Esophagus muscularis mucosa (tissue), 4 donors: ENCODE measurements around the gene KHNYN. TPM values are rescaled to one million over a fixed set of nuclear protein-coding genes. Genes with fewer than 3 reads are reported as not detected.

ENCODE experiments used
- DNase-seq: peaks from one replicate; pipeline ENCODE4 v3.0.0-alpha.2; 2017; ENCODE audit errors: extremely low spot score
- H3K27ac ChIP-seq, 4 donors: fragments of 200-600 bp; sonication (generic); replicated peaks in 1 of 4; 1 replicate in 3 of 4; 2 replicates in 1 of 4; pipeline ENCODE4 v1.5.1; 2016 to 2019; ENCODE audit warnings: mild to moderate bottlenecking in 1 of 4
- H3K27me3 ChIP-seq, 4 donors: fragments of 200-600 bp; sonication (generic); one replicate each; pipeline versions ENCODE4 v1.5.1 to v1.6.0; 2016 to 2019
- H3K36me3 ChIP-seq, 4 donors: fragments of 200-600 bp; sonication (generic); one replicate each; pipeline ENCODE4 v1.5.1; 2016 to 2019
- H3K4me1 ChIP-seq, 4 donors: fragments of 200-600 bp; sonication (generic); one replicate each; pipeline ENCODE4 v1.5.1; 2016 to 2019
- H3K4me3 ChIP-seq, 4 donors: fragments of 200-600 bp; sonication (generic); 1 replicate in 2 of 4; 2 replicates in 2 of 4; pipeline ENCODE4 v1.5.1; 2016 to 2019; ENCODE audit warnings: mild to moderate bottlenecking in 4 of 4, moderate library complexity in 1 of 4
- H3K9me3 ChIP-seq, 4 donors: fragments of 200-600 bp; sonication (generic); 1 replicate in 3 of 4; 2 replicates in 1 of 4; pipeline ENCODE4 v1.5.1; 2016 to 2019
- CTCF ChIP-seq, 3 experiments: fragments of 200-600 bp in 2 of 3; fragments of 450-650 bp in 1 of 3; sonication (generic) in 2 of 3; IDR thresholded peaks; one replicate each; pipeline ENCODE4 v1.5.1; 2017 to 2019; ENCODE audit warnings: antibody characterized with exemption in 3 of 3, mild to moderate bottlenecking in 2 of 3, moderate library complexity in 1 of 3
- EP300 ChIP-seq: sonication (generic); formaldehyde crosslinking; IDR thresholded peaks from one replicate; pipeline ENCODE4 v1.6.1; 2017; ENCODE audit warnings: antibody characterized with exemption
- POLR2A ChIP-seq: fragments of 450-650 bp; IDR thresholded peaks from one replicate; pipeline ENCODE4 v1.6.1; 2017; ENCODE audit warnings: antibody characterized with exemption, moderate library complexity, mild to moderate bottlenecking, low read depth
- POLR2AphosphoS5 ChIP-seq, 2 donors: sonication (generic); formaldehyde crosslinking; IDR thresholded peaks; one replicate each; pipeline ENCODE4 v1.6.1; 2017; ENCODE audit warnings: antibody characterized with exemption in 2 of 2
- WGBS: methylation state at CpG from one replicate; pipeline ENCODE4 v1.1.5; 2018; 5-methylcytosine and 5-hydroxymethylcytosine counted together
- intact Hi-C: fragments of 100-400 bp; cut with DNase I; formaldehyde crosslinking; loops from one replicate; pipeline ENCODE4 v1.15.1; 2023
- total RNA-seq, 4 donors: library from RNA; depleted of rRNA; stranded (reverse); fragments of >200 nt; gene quantifications; one replicate each; pipeline versions ENCODE4 v1.1.0 to v1.2.1, GENCODE V29; 2016

Gene KHNYN
- total RNA-seq, 4 donors from 2014 or later, result 46.5 to 75.8 (median 58.4) TPM

GRCh38 chr14:24415421-24416253, 14.1 kb upstream of the KHNYN start:
- H3K4me3 ChIP-seq, result no peak overlapping the region
- H3K36me3 ChIP-seq, result peaks cover 8 to 52% (median 45%) of the 10 kb centered on the region in 4 donors
- H3K4me1 ChIP-seq, result peaks cover 8 to 17% (median 12%) of the 10 kb centered on the region in 4 donors
- 84% methylated on average over 25 of the region's 25 CpGs for WGBS
- H3K27me3 ChIP-seq, result peaks cover 0 to 14% (median 0%) of the 10 kb centered on the region in 4 donors
- no peak for DNase-seq
- TF ChIP-seq EP300, result no peak
- TF ChIP-seq POLR2A, result no peak
- no peak overlapping the region for H3K27ac ChIP-seq
- intact Hi-C loops, result no loop called here
- H3K9me3 ChIP-seq, result no peaks in the 10 kb centered on the region

GRCh38 chr14:24416254-24416931, 13.4 kb upstream of the KHNYN start:
- no peak for TF ChIP-seq EP300
- no peak for TF ChIP-seq POLR2AphosphoS5 (IDR thresholded peaks at IDR 0.05)
- no peak for TF ChIP-seq POLR2A
- no peak for TF ChIP-seq CTCF (IDR thresholded peaks at IDR 0.05)
- H3K9me3 ChIP-seq, result no peaks in the 10 kb centered on the region
- no peak overlapping the region for H3K27ac ChIP-seq
- H3K4me1 ChIP-seq, result peaks cover 8 to 17% (median 12%) of the 10 kb centered on the region in 4 donors
- peaks cover 8 to 44% (median 38%) of the 10 kb centered on the region in 4 donors for H3K36me3 ChIP-seq
- intact Hi-C loops, result no loop called here
- H3K4me3 ChIP-seq, result no peak overlapping the region
- peaks cover 0 to 15% (median 0%) of the 10 kb centered on the region in 4 donors for H3K27me3 ChIP-seq
- DNase-seq, result no peak
- 65% methylated on average over 6 of the region's 19 CpGs for WGBS

- Histone ChIP-seq H3K36me3 (peaks cover 8 to 38% (median 33%) of the 10 kb centered on the region in 4 donors), H3K4me1 (peaks cover 4 to 17% (median 9%) of the 10 kb centered on the region in 4 donors), H3K27me3 (peaks cover 0 to 15% (median 0%) of the 10 kb centered on the region in 4 donors), H3K9me3 (no peaks in the 10 kb centered on the region), H3K4me3 (no peak overlapping the region), H3K27ac (no peak overlapping the region)
- TF ChIP-seq CTCF (IDR thresholded peaks at IDR 0.05), result no peak
- TF ChIP-seq EP300, result no peak
- TF ChIP-seq POLR2A, result no peak
- TF ChIP-seq POLR2AphosphoS5 (IDR thresholded peaks at IDR 0.05), result no peak
- WGBS, result 75% methylated on average over 12 of the region's 16 CpGs
- DNase-seq, result no peak
- intact Hi-C loops, result no loop called here
These were observed 12.7 kb upstream of the KHNYN start for GRCh38 chr14:24416932-24417619.

- H3K36me3 ChIP-seq, result peaks cover 8 to 29% (median 28%) of the 10 kb centered on the region in 4 donors
- H3K9me3 ChIP-seq, result no peaks in the 10 kb centered on the region
- no peak for DNase-seq
- TF ChIP-seq EP300, result no peak
- H3K27me3 ChIP-seq, result peaks cover 0 to 15% (median 0%) of the 10 kb centered on the region in 4 donors
- no peak overlapping the region for H3K27ac ChIP-seq
- no peak overlapping the region for H3K4me3 ChIP-seq
- H3K4me1 ChIP-seq, result peaks cover 0 to 17% (median 9%) of the 10 kb centered on the region in 4 donors
- intact Hi-C loops, result no loop called here
- WGBS, result 74% methylated on average over 6 of the region's 6 CpGs
These were observed 11.8 kb upstream of the KHNYN start for GRCh38 chr14:24417832-24418491.

GRCh38 chr14:24418492-24418873, 11.3 kb upstream of the KHNYN start:
- H3K36me3 ChIP-seq, result peaks cover 8 to 24% (median 23%) of the 10 kb centered on the region in 4 donors
- 76% methylated on average over 6 of the region's 6 CpGs for WGBS
- no peaks in the 10 kb centered on the region for H3K9me3 ChIP-seq
- intact Hi-C loops, result no loop called here
- H3K27me3 ChIP-seq, result peaks cover 0 to 15% (median 0%) of the 10 kb centered on the region in 4 donors
- no peak for DNase-seq
- H3K27ac ChIP-seq, result no peak overlapping the region
- no peak overlapping the region for H3K4me3 ChIP-seq
- TF ChIP-seq EP300, result no peak
- peaks cover 0 to 17% (median 9%) of the 10 kb centered on the region in 4 donors for H3K4me1 ChIP-seq
